GM18508 (cell line): ENCODE results near the gene SLC6A6.
"Not testable (repeated sequence)": the region's sequence is repeated elsewhere in the genome, so short reads cannot be mapped to it uniquely, and the experiment has no call there.

Source experiments
- ATAC-seq: cut with Tn5 transposase; IDR thresholded peaks from one replicate; pipeline ENCODE4 v1.9.1; 2021; ENCODE audit warnings: moderate number of reproducible peaks; ENCODE audit not compliant: insufficient read depth, unreplicated experiment

Gene SLC6A6

DNA sequence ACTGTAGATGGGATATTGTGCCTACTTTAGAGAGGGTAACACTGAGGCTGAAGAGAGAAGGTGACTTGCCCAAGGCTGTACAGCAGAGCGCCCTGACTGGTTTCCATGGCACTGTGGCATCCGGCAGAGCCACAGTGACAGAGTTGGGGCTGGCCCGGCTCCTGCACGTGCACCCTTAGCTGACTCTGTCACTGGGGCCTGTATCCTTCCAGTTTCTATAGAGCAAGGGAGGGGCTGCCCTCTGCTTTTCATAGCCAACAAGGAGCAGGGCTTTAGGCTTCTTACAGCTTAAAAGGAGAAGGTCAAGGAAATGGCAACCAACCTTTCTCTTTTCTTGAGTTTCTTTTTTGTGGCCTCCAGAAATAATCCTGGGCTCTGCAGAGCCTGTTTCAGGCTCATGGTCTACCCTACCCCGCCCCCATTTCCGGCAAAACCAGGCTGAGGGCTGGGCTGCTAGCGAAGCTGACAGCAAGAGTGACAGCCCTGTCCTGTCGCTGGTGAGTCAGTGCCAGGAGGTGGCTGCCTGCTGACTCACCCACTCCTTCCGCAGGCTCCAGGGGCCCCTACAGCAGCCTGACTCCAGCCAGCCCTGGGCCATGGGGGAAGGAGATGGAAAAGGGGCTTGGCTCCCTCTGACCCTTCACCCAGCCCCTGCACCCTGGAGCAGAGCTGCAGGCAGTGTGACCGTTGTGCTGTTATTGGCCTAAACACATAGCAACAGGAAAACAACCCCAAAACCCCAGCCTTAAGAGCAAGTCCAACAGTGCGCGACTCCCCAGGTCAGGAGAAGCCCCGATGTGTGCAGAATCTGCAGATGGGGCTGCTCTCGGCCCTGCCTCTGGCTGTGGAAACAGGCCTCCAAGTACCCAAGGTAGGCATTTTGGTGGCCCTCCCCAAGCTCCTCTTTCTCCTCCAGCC lies 29.8 kb downstream of the SLC6A6 start:
- peak; percentile 75 for ATAC-seq

DNA sequence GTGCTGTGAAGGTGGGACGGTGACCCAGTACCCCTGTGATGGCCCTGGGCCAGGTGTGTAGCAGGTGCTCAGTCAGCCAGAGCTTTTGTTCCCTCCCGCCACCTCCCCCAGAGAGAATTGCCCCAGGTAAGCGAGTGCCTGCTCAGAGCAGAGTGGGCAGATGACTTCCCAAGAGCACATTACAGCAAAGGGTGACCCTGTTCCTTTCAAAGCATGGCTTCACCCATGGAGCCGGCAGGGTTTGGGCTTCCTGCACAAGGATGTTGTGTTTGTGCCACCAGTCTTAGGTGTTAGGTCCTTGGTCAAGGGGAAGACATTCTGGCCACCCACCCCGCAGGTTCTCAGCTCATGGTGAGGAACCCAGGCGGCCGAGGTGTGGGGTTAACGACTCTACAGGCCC lies 30.7 kb downstream of the SLC6A6 start:
- no peak for ATAC-seq

DNA sequence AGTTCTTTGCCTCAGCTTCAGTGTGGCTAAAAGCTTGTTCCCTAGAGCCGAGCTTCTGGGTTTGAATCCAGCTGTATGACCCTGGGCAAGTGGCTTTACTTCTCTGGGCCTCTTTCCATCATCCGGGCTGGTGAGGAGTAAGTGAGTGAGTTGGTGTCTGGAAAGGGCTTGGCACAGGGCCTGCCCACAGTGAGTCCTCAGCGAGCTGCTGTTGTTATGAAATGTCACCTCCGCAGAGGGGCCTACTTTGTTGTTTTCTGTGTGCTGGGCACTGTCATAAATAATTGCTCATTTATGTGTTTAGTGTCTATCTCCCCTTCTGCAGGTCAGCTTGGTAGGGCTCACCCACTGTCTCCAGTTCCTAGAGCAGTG lies 31.7 kb downstream of the SLC6A6 start:
- no peak for ATAC-seq

- ATAC-seq: no peak
Measured at GRCh38 chr3:14434498-14435151, 32.2 kb downstream of the SLC6A6 start.

DNA sequence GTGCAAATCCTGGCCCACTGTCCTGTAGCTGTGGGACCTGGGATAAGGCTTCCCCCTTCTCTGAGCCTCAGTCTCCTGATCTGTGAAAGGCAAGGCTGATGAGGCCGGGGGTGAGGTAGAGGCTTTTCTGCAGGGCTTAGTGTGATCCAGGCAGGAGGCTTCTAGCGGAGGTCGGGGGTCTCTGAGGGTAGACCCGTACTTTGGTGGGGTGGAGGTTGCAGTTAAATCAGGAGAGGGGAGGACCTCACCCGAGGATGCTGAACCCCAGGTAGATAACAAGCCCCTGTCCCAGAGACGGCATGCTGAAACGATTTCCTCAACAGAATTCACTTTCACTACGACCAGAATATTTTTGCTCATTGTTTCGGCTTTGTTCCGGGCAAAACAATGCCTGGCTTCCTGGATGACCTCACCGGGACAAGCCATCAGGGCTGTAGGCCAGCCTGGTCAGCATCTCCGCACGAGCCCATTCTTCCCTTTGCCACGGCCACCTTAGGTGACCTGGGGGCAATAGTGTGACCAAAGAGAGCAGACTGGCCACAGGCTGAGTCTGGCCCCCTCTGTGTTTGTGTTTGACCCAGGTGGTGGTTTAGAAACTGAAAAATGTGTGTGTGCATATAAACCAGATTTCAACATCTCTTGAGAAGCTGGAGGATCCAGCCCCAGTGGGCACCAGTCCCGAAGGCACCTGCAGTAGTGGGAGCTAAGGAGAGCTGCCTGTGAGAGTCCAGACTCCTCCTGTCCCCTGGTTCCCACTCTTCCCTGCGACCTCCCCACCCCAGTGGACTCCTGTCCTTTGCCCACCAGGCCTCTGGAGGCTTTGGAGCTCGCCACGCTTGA lies 33.0 kb downstream of the SLC6A6 start:
- ATAC-seq: no peak

GRCh38 chr3:14436954-14437281 lies 34.5 kb downstream of the SLC6A6 start:
- ATAC-seq: no peak

DNA sequence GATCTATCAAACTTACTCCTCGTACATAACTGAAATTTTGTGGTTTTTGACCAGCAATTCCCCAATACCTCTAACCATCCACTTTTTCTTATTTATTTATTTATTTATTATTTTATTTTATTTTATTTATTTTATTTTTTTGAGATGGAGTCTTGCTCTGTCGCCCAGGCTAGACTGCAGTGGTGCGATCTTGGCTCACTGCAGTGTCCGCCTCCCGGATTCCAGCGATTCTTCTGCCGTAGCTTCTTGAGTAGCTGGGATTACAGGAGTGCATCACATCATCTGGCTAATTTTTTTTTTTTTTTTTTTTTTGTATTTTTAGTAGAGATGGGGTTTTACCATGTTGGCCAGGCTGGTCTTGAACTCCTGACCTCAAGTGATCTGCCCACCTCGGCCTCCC lies 35.3 kb downstream of the SLC6A6 start:
- not testable (repeated sequence) for ATAC-seq

DNA sequence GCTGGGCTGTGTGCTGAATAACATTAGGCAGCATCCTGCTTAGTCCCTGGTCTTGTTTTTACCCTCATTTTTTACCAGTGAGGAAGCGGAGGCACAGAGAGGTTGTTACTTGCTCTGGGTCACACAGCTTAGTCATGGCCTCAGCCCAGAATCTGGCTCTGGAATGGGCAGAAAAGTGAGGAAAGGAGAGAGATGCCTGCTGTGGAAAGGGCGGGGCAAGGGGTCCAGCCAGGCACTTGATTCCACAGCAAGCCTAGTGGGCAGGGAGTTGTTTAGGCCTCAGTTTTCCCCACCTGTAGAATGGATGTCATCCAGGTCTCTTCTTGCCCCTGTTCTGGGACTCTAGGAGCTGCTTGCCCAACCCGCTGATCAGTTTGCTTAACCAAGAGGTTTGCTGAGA lies 35.9 kb downstream of the SLC6A6 start:
- ATAC-seq: no peak

DNA sequence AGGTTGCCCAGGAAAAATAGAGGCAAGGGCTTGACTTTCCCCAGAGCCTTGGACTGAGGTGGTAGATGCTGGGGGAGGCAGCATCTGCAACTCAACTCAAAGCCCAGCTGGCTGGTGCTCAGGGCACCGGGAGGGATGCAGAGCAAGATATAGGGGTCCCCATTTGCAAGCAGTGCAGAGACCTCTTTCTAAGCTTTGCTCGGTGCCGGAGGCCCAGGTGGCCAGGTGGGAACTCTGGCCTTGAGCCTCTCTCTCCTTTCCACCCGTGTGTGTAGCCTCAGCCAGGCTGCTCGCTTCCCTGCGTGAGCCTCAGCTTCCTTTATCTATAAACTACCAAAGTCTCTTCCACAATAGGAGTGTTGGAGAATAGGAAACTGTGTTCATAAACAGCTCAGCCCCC lies 36.5 kb downstream of the SLC6A6 start:
- ATAC-seq: no peak

DNA sequence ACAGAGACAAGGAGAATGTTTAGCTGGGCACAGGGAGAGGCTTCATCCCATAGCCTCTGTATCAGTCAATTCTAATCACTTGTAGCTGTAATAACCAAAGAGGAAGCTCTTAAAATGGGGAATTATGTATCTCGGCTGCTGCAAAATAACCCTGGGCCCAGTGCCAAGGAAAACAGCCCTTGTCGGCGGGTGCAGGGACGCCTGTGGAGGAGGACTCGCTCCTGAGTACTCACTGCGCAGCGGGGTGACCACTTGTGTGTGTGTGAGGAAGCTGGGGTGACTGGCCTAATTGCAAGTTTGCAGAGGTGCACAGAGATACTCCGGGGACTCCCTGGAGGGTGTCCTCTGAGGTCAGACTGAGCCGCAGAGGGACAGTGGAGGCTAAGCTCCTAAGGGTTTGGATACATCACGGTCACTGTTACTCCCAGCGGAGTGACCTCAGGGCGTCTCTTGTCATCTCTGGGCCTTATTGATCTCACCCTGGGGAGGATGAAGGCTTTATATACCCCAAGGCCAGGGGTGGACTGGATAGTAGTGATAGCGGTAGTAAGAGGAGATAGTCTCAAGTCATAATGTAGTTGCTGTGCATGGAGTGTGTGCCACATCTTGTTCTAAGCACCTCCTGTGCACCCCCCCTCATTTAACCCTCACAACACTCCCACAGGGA lies 37.2 kb downstream of the SLC6A6 start:
- ATAC-seq: no peak

GRCh38 chr3:14440168-14440518 lies 37.7 kb downstream of the SLC6A6 start:
- no peak for ATAC-seq

DNA sequence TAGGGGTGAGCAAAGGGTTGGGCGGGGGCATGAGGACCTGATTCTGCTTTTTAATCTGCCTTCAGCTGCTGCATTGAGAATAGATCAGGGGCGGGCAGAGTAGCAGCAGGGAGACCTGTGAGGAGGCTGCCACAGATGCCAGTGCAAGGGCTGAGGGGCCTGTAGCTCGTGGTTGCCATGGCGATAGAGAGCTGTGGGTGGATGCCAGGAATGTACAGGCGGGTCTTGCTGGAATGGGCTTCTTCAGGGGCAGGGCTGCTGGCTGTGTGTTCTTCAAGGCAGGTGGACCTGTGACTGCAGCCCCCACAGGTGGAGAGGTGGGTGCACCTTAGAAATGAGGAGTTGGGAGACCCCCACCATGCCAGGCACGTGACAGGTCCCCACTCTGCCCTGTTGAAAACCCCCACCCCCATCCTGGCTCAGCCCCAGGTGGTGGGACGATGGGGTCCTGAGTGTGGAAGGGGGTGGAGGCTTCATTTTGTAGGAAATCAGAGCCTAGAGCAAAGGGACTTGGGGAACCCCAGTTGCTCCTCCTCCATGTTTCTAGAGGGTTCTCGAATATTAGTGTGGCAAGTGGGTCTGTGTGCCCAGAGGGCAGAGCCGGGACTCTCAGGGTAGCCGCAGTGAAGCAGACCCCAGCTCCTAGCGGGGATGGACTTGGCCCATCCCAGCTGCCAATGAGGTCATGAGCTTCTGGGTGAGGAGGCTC lies 38.3 kb downstream of the SLC6A6 start:
- no peak for ATAC-seq

- ATAC-seq: no peak
Measured at GRCh38 chr3:14441240-14441919, 39.0 kb downstream of the SLC6A6 start.

GRCh38 chr3:14441920-14442300 lies 39.5 kb downstream of the SLC6A6 start:
- no peak for ATAC-seq

GRCh38 chr3:14444380-14444779 lies 42.0 kb downstream of the SLC6A6 start:
- ATAC-seq: no peak

GRCh38 chr3:14445773-14446172 lies 43.4 kb downstream of the SLC6A6 start:
- no peak for ATAC-seq

DNA sequence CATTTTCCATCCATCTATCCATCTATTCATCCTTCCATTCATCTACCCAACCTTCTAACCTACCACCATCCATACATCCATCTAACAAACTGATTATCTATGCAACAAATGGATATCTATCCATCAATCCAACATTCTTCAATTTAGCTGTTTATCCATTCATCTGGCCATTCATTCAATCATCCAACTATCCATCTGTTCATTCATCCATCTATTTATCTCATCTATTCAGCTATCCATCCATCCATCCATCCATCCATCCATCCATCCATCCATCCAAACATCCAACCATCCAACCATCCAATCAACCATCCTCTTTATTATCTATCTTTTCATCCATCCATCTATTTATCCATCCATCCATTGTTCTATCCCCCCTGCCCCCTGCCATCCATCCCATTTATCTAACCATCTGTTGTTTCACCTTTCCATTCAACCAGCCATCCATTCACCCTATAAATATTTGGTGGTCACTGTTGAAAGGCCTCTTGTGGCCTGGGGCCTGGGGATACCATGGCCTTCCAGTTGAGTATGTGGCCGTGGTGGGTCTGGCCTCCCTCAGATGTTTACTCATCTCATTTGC lies 44.7 kb downstream of the SLC6A6 start:
- no peak for ATAC-seq

- ATAC-seq: no peak
Measured at GRCh38 chr3:14448063-14448462, 45.7 kb downstream of the SLC6A6 start.
